Progenitor cell of endocrine pancreas (in vitro differentiated cells): ENCODE data around the gene VPS26B. TPM values are rescaled to one million over a fixed set of nuclear protein-coding genes. Genes with fewer than 3 reads are reported as not detected.

Source experiments
- DNase-seq: peaks from one replicate; pipeline ENCODE4 v3.0.0; 2021; ENCODE audit warnings: low spot score; ENCODE audit not compliant: unreplicated experiment
- H3K27ac Mint-ChIP-seq: 2 replicates; pipeline ENCODE4 v1.8.0; 2021; ENCODE audit warnings: mild to moderate bottlenecking, moderate library complexity, mixed read lengths
- H3K27me3 Mint-ChIP-seq: 2 replicates; pipeline ENCODE4 v1.8.0; 2021; ENCODE audit warnings: mixed read lengths
- H3K36me3 Mint-ChIP-seq: 2 replicates; pipeline ENCODE4 v1.8.0; 2022; ENCODE audit warnings: mixed read lengths; ENCODE audit not compliant: insufficient read depth
- H3K4me1 Mint-ChIP-seq: 2 replicates; pipeline ENCODE4 v1.8.0; 2021; ENCODE audit warnings: low read depth, mixed read lengths
- H3K4me3 Mint-ChIP-seq: 2 replicates; pipeline ENCODE4 v1.8.0; 2021; ENCODE audit warnings: low read depth, mild to moderate bottlenecking, moderate library complexity, mixed read lengths
- H3K9me3 Mint-ChIP-seq: 2 replicates; pipeline ENCODE4 v1.8.0; 2021; ENCODE audit warnings: low read depth, mixed read lengths
- total RNA-seq: library from RNA; stranded (reverse); gene quantifications from 2 replicates; pipeline ENCODE4 v1.2.1, GENCODE V29; 2021
- TF ChIP-seq, protein P1 (sequence below): fragments of 200-600 bp; sonication (generic); IDR thresholded peaks from one replicate; pipeline ENCODE4 v1.5.0; 2021; ENCODE audit warnings: antibody characterized with exemption, mild to moderate bottlenecking; ENCODE audit not compliant: unreplicated experiment

VPS26B gene
- total RNA-seq, 1 donor from 2014 or later = 39.6 TPM

DNA sequence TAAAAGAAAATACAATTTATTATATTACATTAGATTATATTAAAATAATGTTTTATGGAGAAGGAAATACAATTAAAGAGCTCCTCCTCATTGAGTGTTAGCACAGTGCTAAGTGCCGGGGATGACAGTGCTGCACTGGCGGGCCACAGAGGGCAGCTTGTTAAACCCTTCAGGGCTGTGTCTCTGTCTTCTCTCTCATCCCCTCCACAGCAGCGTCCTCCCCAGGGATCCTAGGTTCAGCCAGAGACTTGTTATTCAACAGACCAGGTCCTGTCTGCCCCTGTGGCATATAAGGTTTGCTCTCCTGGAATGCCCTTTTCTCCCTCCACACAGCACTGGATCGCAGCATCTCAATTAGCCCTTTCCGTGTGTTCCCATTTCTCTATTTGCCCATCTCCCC, 14.5 kb downstream of the VPS26B start:
- no peaks in the 10 kb centered on the region for H3K27me3 Mint-ChIP-seq

DNA sequence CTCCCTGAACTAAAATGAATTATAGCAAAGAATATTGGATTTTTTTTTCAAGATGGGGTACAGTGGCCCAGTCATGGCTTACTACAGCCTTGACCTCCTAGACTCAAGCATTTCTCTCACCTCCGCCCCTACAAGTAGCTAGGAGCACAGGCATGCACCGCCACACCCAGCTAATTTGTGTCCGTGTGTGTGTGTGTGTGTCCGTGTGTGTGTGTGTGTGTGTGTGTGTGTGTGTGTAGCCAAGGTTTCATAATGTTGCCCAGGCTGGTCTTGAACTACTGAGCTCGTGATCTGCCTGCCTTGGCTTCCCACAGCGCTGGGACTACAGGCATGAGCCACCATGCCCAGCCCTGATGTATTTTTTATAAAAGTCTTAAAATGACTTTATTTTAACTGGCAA, 16.1 kb downstream of the VPS26B start:
- Mint-ChIP-seq H3K27me3 (no peaks in the 10 kb centered on the region), H3K4me1 (no peaks in the 10 kb centered on the region)

More for the DNA sequence above, 14.5 kb downstream of the VPS26B start:
- no peak overlapping the region for H3K4me3 Mint-ChIP-seq
- H3K27ac Mint-ChIP-seq = no peak overlapping the region
- H3K4me1 Mint-ChIP-seq = no peaks in the 10 kb centered on the region
- TF ChIP-seq, protein P1, sequence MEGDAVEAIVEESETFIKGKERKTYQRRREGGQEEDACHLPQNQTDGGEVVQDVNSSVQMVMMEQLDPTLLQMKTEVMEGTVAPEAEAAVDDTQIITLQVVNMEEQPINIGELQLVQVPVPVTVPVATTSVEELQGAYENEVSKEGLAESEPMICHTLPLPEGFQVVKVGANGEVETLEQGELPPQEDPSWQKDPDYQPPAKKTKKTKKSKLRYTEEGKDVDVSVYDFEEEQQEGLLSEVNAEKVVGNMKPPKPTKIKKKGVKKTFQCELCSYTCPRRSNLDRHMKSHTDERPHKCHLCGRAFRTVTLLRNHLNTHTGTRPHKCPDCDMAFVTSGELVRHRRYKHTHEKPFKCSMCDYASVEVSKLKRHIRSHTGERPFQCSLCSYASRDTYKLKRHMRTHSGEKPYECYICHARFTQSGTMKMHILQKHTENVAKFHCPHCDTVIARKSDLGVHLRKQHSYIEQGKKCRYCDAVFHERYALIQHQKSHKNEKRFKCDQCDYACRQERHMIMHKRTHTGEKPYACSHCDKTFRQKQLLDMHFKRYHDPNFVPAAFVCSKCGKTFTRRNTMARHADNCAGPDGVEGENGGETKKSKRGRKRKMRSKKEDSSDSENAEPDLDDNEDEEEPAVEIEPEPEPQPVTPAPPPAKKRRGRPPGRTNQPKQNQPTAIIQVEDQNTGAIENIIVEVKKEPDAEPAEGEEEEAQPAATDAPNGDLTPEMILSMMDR = no peak
- peaks cover 12% of the 10 kb centered on the region for H3K36me3 Mint-ChIP-seq
- DNase-seq = no peak
- no peaks in the 10 kb centered on the region for H3K9me3 Mint-ChIP-seq

DNA sequence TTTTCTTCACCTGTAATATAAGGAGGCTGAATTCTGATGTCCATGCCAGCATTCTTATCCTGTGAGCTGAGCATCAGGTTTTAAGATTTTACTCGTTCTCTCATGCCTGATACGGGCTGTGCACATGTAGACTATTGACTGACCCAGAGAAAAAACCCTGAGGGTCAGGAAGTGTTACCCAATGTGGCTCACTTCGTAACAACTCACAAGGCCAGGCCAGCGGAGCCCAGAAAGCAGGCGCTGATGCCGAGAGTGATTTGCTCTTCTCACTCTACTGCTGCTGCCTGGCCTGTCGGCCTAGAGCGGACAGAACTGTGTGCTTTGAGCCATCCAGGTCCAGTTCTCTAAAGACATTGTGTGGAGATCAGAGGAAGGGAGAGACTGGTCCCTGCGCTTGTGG, 17.9 kb downstream of the VPS26B start:
- H3K27me3 Mint-ChIP-seq = no peaks in the 10 kb centered on the region

More for the DNA sequence above, 16.1 kb downstream of the VPS26B start:
- H3K9me3 Mint-ChIP-seq = no peaks in the 10 kb centered on the region
- H3K27ac Mint-ChIP-seq = no peak overlapping the region
- TF ChIP-seq, protein P1 = no peak
- no peak overlapping the region for H3K4me3 Mint-ChIP-seq
- peaks cover 19% of the 10 kb centered on the region for H3K36me3 Mint-ChIP-seq
- DNase-seq = no peak

DNA sequence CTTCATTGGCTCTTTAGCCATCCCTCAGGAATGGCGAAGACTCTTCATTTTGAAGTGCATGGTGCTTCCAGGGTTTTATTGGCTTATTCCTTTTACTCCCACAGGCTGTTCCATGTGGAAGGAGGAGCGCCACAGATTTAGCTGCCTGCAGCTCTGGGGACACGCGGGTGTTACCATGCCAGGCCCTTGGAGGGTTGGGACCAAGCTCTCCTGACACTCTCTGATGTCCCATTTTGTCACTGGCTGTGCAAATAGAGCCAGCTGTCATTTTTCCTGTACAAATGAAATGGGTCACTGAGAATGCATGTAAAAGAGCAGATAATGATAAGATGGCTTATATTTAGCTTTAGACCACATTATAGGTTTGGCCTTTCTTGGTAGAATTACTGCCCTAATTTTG, 19.4 kb downstream of the VPS26B start:
- Mint-ChIP-seq H3K27ac (no peak overlapping the region), H3K9me3 (no peaks in the 10 kb centered on the region), H3K27me3 (no peaks in the 10 kb centered on the region), H3K36me3 (peaks cover 19% of the 10 kb centered on the region), H3K4me3 (no peak overlapping the region), H3K4me1 (no peaks in the 10 kb centered on the region)
- TF ChIP-seq, protein P1 = no peak
- no peak for DNase-seq

More for the DNA sequence above, 17.9 kb downstream of the VPS26B start:
- DNase-seq = no peak
- TF ChIP-seq, protein P1 = no peak
- H3K9me3 Mint-ChIP-seq = no peaks in the 10 kb centered on the region
- H3K4me1 Mint-ChIP-seq = no peaks in the 10 kb centered on the region
- no peak overlapping the region for H3K27ac Mint-ChIP-seq
- peaks cover 16% of the 10 kb centered on the region for H3K36me3 Mint-ChIP-seq
- H3K4me3 Mint-ChIP-seq = no peak overlapping the region

DNA sequence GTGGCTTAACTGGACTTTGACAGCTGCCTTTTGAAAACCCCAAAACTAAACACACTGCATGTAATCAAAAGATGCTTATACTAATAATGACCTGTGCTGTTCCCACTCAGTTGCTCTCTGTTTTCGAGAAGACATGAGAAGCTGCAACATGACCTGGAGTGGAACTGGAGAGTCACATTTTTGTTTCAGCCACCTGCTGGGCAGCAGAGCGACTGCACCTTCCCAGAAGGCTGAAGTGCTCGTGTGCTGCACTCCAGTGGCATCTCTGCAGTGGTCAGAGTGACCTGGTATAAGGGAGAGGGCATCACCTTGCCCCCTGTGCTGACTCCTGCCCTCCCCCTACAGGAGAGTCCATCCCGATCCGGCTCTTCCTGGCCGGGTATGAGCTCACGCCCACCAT, 20.1 kb downstream of the VPS26B start:
- Mint-ChIP-seq H3K36me3 (peaks cover 21% of the 10 kb centered on the region), H3K4me3 (no peak overlapping the region), H3K9me3 (no peaks in the 10 kb centered on the region), H3K27ac (peak overlapping the region; percentile 31), H3K4me1 (no peaks in the 10 kb centered on the region), H3K27me3 (no peaks in the 10 kb centered on the region)
- DNase-seq = no peak
- TF ChIP-seq, protein P1 = peak; percentile 55
